ENCODE results near the gene DOCK6. TPM values are rescaled to one million over a fixed set of nuclear protein-coding genes. Genes with fewer than 3 reads are reported as not detected.

Gene DOCK6
- total and polyA plus RNA-seq, 2 of the 13 experiments (the other 11 are each of a cell fraction or from before 2014, with no cell fraction given): 5.4 to 38.1 TPM

DNA sequence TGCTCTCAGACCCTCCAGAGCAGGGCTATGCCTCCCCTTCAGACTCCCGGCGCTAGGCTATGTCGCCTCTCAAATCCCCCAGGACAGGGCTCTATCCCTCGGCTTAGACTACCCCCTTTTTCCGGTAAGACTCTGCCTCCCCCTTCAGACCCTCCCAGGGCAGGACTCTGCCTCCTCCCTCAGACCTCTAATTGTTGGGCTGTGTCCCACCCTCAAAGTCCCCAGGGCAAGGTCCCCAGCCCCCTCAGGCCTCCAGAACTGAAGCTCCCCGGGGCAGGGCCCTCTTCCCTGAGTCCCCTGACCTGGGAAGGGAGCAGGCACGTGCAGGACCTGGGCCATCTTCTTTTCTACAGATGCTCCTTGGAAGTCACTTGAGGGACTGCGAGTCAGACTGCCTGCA lies 68.2 kb downstream of the DOCK6 start:
- DNase-seq (ENCODE audit: low spot score) (no peak), FAIRE-seq (no peak), ATAC-seq (no peak)
- no TSS peak for BruUV-seq (replicated peaks)
- Histone ChIP-seq H3K9ac (ENCODE audit: insufficient read depth, low read depth, low read length) (no peak overlapping the region), H3K4me2 (ENCODE audit: low read depth, low read length) (no peak overlapping the region), H3K4me1 (ENCODE audit: insufficient read depth, low read length) (peaks cover 25% of the 10 kb centered on the region), H3K27ac (ENCODE audit: extremely low read length, insufficient read depth, low read length) (no peak overlapping the region), H3K36me3 (replicated peaks in 1 of 2; ENCODE audit: control insufficient read depth in 1 of 2, insufficient read depth in 2 of 2, low read length in 2 of 2) (peaks cover 0 to 8% of the 10 kb centered on the region in 2 experiments; a peak in 1 of 5 replicates), H3K27me3 (ENCODE audit: control insufficient read depth in 1 of 2, insufficient read depth in 2 of 2, low read length in 2 of 2) (no peaks in the 10 kb centered on the region; a peak in 1 of 5 replicates), H3K4me3 (replicated peaks in 1 of 3; ENCODE audit: insufficient read depth in 1 of 3, low read depth in 2 of 3, low read length in 3 of 3) (no peak overlapping the region), H4K20me1 (ENCODE audit: insufficient read depth, low read length) (no peaks in the 10 kb centered on the region), H2AFZ (ENCODE audit: low read length) (no peak overlapping the region), H3K9me3 (ENCODE audit: low read length) (no peaks in the 10 kb centered on the region), H3K79me2 (ENCODE audit: insufficient read depth, low read length) (no peaks in the 10 kb centered on the region)
- in situ Hi-C loops (cut with HindIII; ENCODE audit: extremely low pct_ligation_motif_present, low pct_unique_long_range_greater_than_20kb): no loop called here
- intact Hi-C loops (cut with micrococcal nuclease; ENCODE audit: unreplicated experiment): no loop called here
- ChIA-PET POLR2A (no interaction called here), CTCF (ENCODE audit: low intra/inter-chr PET ratio, low total read pairs) (no interaction called here)
- peak; percentile 92 for TF ChIP-seq ZSCAN22 (CRISPR knock-in tag; IDR thresholded peaks at IDR 0.05)
- no peak for TF ChIP-seq HOXA9 (CRISPR knock-in tag; IDR thresholded peaks at IDR 0.05; ENCODE audit: borderline replicate concordance)
- 94% methylated on average over 6 of the region's 8 CpGs for WGBS (ENCODE audit: low lambda C conversion rate)

GRCh38 chr19:11192957-11193939 lies 69.1 kb downstream of the DOCK6 start:
- TF ChIP-seq ZNF263 (CRISPR knock-in tag; IDR thresholded peaks at IDR 0.05) (peak; percentile 43; the same call in 1 of the 2 replicates), NFYC (CRISPR knock-in tag; IDR thresholded peaks at IDR 0.05) (no peak)
- Histone ChIP-seq H3K9me3 (ENCODE audit: low read length) (no peaks in the 10 kb centered on the region), H3K9ac (ENCODE audit: insufficient read depth, low read depth, low read length) (no peak overlapping the region), H3K4me1 (ENCODE audit: insufficient read depth, low read length) (peaks cover 18% of the 10 kb centered on the region), H4K20me1 (ENCODE audit: insufficient read depth, low read length) (no peaks in the 10 kb centered on the region), H3K36me3 (replicated peaks in 1 of 2; ENCODE audit: control insufficient read depth in 1 of 2, insufficient read depth in 2 of 2, low read length in 2 of 2) (0 out of 5 replicates have a peak, but pooled peaks cover 0 to 8% of the 10 kb centered on the region in 2 experiments), H3K27me3 (ENCODE audit: control insufficient read depth in 1 of 2, insufficient read depth in 2 of 2, low read length in 2 of 2) (no peaks in the 10 kb centered on the region; a peak in 1 of 5 replicates), H3K4me3 (replicated peaks in 1 of 3; ENCODE audit: insufficient read depth in 1 of 3, low read depth in 2 of 3, low read length in 3 of 3) (no peak overlapping the region), H2AFZ (ENCODE audit: low read length) (no peak overlapping the region), H3K4me2 (ENCODE audit: low read depth, low read length) (no peak overlapping the region), H3K79me2 (ENCODE audit: insufficient read depth, low read length) (no peaks in the 10 kb centered on the region), H3K27ac (ENCODE audit: extremely low read length, insufficient read depth, low read length) (no peak overlapping the region)
- 99% methylated on average over 30 of the region's 68 CpGs for WGBS (ENCODE audit: low lambda C conversion rate)
- no TSS peak for BruUV-seq (replicated peaks)
- DNase-seq (ENCODE audit: low spot score) (no peak), ATAC-seq (no peak), FAIRE-seq (no peak)
- CTCF ChIA-PET (ENCODE audit: low intra/inter-chr PET ratio, low total read pairs): no interaction called here
- POLR2A ChIA-PET: no interaction called here
- intact Hi-C loops (cut with micrococcal nuclease; ENCODE audit: unreplicated experiment): no loop called here
- in situ Hi-C loops (cut with HindIII; ENCODE audit: extremely low pct_ligation_motif_present, low pct_unique_long_range_greater_than_20kb): no loop called here

Data from HepG2 (cell line).